NCI-H82 (cell line): ENCODE data around the gene CXXC1.
"Not testable (repeated sequence)": the region's sequence is repeated elsewhere in the genome, so short reads cannot be mapped to it uniquely, and the experiment has no call there.

Source experiments
- DNase-seq: peaks from one replicate; lab custom pipeline; 2025; lab: John Stamatoyannopoulos, UW

Gene CXXC1

DNA sequence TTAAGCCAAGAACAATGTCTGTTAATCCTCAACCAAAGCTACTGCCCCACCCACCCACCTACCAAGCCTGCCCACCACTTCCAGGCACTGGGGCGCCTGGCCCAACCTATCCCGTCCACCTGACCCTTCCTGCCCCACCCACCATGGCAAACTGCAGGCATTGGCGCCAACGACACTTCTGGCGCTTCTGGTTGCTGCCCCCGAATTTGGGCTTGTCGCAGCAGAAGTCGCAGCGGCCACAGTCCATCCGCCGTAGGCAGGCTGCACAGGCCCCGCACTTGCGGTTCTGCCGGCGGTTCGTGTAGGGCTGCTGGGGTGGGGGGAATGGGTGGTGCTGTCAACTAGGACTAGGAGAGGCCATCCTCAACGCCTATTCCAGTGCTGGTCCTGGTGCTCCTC is 13.4 kb downstream of the CXXC1 start:
- DNase-seq = no peak

DNA sequence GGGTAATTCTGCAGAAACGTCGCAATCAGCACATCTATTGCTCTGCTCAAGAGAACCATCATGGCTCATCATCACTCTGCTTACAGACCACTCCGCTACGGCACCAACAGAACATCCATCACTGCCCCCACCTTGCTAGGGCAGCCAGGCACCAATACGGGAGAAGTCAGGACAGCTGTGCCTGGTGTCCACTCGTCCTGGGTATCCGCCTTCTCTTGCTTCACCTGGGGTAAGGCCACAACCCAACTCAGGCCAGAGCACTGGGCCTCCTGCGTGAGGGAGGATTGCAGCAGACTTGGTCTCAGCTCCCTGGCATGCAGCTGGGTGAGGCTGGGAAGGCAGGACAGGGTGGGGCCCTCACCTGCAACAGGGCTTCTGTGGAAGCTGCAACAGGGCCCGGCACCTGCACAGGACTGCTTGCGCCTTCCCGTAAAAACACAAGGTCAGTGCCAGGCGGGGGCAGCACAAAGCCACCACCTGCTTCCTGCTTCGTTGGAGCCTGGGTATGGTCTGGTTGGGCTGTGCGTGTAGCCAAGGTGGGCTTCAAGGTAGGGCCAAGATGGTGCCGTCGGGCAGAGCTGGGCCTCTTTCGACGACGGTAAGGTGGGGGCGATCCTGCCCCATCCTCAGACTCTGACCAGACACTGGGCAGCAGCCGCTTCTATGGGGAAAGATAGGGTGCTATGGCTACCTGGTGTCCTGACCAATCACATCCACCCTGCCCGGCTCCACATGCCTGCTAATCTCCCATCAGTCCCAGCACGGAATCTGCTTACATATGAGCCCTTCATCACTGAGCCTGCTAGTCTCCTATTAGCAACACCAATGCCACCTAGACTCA is 14.1 kb downstream of the CXXC1 start:
- DNase-seq = no peak

DNA sequence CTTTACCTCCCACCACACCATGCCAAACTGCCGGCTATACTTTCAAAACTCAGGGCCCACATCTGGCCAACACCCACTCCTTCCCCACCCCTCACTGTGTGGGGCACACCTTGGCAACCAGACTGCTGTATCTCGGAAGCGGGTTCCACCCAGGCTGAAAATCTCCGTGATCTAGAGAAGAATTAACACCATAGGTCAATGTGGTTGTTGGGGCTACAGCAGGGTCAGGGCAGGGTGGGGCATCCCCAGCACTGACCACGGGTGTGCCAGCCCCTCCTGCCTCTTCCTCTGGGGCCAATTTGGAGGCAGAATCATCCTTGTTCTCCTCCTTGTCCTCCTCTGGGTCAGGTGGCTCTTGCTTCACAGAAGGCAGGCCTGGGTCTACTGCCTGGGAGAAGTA is 14.9 kb downstream of the CXXC1 start:
- DNase-seq = no peak

DNA sequence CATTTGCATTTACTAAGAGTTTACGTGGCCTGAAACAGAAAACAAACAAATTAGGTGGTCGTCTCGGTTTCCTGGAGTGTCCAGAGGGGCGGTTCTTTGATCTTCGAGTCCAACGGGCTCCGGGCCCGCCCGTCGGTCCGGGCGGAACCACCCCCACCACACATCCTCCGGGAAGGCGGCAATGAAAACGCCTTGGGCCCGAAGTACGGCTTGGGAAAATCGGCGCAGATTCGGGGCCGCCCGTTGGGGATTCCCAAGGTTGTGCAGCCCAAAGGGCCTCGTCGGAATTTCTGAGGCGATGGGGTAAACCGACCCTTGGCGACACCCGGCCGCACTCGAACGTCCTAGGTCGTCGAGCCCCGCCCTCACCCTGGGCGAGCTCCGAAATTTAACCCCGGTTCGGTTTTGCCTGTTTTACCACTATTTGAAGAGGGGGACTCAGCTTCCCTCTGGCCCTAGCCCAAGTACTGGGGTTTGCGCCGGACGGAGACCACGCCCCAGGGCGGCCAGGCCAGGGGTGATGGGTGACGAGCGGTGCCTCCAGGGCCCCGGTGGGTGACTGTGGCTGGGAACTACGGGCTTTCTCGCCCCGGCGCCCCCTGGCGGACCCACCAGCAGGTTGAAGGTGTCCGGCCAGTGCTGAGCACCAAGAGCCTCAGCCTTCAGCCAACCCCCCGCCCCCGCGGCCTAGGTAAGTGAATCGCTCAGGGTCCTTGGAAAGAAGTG is 19.3 kb downstream of the CXXC1 start:
- DNase-seq = peak; percentile 23

DNA sequence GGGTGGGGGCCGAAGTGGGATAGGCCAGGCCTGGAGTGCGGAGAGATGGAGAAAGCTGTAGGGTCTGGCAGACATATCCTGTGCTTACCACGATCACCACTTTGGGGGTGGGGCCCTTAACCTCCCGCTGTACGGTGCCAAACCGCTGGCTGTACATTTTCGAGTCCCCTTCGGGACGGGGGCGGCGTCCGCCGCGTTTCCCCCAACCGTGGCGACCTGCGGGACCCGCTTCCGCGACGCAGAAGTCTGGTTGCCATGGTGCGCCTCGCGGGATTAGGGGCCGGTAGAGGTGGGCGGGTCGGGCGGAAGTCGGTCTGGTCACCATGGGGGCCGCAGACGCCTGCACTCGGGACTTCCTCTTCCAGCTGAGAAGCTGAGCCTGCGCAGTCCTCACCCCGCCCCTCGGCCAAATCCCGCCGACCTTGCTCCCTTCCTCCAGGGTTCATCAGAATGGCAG is 21.2 kb downstream of the CXXC1 start, which contains the start of gene CFAP53:
Gene CFAP53, minus strand, starts transcription at position 248 of the 457 bp plus-strand sequence. Its CDS starts 91 bp downstream, at position 157.
- peak; percentile 93 for DNase-seq

DNA sequence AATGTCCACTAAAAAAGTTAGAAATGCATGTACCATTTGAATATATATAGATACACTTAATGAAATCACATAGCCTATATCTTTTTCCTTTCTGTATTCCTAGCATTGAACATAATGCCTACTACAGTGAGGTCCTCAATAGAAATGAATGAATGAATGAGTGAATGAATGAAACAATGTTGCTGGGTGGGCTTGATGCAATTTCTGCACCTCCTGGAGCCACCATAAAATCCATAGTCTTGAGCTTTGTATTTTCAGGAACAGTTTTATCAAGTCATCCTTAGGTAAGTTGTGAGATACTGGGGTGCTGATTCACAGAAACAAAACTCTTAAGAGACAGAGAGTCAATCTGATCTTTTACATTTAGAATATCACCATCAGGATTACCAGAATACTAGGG is 24.5 kb downstream of the CXXC1 start:
- DNase-seq = no peak

DNA sequence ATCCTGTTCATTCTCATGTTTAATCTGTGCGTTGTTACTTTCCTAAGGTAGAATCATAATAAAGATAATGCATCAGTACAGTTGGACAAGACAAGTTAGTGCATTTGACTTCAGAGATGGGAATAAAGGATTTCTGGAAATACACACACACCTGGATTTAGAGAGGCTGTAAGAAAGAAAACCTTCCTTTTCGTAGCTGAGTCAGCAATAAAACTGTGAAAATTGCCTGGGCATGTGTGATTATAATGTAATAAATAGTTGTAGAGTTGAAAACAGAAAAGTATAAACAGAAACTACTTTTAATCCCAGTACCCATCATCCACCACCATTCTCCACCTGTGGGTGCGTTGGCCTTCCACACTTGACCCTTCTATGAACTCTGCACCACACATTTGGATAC is 36.6 kb downstream of the CXXC1 start:
- DNase-seq = no peak

DNA sequence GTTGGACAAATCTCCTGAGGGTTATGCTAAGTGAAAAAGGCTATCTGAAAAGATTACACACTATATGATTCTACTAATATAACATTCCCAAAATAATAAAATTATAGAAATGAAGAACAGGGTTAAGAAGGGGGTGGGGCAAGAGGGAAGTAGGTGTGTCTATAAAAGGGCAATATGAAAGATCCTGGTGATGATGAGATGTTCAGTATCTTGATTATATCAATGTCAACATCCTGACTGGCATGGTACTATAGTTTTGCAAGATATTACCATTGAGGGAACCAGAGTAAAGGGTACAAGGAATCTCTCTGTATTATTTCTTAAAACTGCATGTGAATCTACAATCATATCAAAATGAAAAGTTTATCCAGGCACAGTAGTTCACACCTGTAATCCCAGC is 37.9 kb downstream of the CXXC1 start:
- DNase-seq = no peak

DNA sequence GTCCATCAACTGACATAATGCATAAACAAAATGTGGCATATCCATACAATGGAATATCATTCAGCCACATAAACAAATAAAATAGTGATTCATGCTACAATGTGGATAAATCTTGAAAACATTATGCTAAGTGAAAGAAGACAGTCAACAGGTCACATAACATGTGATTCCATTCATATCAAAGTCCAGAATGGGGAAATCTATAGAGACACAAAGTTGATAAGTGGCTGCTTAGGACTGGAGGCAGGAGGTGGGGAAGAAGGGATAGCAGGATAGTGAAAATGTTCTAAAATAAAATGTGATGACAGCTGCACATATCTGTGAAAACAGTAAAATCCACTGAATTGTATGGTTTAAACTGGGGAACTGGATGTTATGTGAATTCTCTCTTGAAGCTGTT is 39.9 kb downstream of the CXXC1 start:
- DNase-seq = no peak

- not testable (repeated sequence) for DNase-seq
Observed at GRCh38 chr18:50241768-50242167, 45.7 kb downstream of the CXXC1 start.

- no peak for DNase-seq
Observed at GRCh38 chr18:50240080-50240563, 47.4 kb downstream of the CXXC1 start.

DNA sequence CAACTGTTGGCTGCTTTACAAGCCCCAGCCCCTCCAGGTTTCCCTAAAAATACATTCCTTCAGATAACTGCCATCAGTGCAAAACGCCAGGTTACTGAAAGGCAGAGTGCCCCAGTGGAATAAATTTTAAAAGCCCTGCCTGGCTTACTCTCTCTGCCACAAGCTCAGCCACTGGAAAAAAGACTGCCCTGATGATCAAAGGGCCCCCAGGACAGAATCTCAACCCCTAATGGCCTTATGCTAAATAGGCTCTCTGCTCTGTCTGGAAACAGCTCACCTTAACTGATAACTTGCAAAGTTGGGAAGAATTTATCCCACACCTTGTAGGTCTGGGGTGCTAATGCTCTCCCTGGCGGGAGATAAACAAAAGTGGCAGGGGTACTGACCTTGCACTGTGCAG is 55.1 kb downstream of the CXXC1 start:
- DNase-seq = no peak
